ENCODE results near the gene DAO.

DNA sequence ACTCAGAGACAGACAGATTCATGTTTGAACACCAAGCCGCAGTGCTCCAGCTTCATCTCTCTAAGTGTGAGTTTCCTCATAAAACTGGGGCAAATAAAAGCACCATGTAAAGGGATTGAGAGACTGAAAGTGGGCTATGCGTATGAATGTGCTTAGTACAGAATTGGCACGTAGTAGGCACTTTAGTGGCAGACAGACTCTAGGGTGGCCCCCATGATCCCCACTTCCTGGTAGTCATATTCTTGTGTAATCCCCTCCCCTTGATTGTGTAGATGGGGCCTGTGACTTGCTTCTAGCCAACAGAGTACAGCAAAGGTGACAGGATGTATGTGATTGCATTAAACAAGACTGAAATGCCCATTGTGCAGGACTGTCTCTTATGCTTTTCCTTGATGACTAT is 43.0 kb downstream of the DAO start:
- TF ChIP-seq POLR2AphosphoS5 (IDR thresholded peaks at IDR 0.05; ENCODE audit: low read depth) = no peak
- TF ChIP-seq, protein P1, sequence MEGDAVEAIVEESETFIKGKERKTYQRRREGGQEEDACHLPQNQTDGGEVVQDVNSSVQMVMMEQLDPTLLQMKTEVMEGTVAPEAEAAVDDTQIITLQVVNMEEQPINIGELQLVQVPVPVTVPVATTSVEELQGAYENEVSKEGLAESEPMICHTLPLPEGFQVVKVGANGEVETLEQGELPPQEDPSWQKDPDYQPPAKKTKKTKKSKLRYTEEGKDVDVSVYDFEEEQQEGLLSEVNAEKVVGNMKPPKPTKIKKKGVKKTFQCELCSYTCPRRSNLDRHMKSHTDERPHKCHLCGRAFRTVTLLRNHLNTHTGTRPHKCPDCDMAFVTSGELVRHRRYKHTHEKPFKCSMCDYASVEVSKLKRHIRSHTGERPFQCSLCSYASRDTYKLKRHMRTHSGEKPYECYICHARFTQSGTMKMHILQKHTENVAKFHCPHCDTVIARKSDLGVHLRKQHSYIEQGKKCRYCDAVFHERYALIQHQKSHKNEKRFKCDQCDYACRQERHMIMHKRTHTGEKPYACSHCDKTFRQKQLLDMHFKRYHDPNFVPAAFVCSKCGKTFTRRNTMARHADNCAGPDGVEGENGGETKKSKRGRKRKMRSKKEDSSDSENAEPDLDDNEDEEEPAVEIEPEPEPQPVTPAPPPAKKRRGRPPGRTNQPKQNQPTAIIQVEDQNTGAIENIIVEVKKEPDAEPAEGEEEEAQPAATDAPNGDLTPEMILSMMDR (IDR thresholded peaks at IDR 0.05; ENCODE audit: insufficient read depth, low read length) = no peak
- TF ChIP-seq, protein P2, sequence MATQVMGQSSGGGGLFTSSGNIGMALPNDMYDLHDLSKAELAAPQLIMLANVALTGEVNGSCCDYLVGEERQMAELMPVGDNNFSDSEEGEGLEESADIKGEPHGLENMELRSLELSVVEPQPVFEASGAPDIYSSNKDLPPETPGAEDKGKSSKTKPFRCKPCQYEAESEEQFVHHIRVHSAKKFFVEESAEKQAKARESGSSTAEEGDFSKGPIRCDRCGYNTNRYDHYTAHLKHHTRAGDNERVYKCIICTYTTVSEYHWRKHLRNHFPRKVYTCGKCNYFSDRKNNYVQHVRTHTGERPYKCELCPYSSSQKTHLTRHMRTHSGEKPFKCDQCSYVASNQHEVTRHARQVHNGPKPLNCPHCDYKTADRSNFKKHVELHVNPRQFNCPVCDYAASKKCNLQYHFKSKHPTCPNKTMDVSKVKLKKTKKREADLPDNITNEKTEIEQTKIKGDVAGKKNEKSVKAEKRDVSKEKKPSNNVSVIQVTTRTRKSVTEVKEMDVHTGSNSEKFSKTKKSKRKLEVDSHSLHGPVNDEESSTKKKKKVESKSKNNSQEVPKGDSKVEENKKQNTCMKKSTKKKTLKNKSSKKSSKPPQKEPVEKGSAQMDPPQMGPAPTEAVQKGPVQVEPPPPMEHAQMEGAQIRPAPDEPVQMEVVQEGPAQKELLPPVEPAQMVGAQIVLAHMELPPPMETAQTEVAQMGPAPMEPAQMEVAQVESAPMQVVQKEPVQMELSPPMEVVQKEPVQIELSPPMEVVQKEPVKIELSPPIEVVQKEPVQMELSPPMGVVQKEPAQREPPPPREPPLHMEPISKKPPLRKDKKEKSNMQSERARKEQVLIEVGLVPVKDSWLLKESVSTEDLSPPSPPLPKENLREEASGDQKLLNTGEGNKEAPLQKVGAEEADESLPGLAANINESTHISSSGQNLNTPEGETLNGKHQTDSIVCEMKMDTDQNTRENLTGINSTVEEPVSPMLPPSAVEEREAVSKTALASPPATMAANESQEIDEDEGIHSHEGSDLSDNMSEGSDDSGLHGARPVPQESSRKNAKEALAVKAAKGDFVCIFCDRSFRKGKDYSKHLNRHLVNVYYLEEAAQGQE (IDR thresholded peaks at IDR 0.05; ENCODE audit: insufficient replicate concordance, low read depth) = no peak
- no peak for TF ChIP-seq GABPA (IDR thresholded peaks at IDR 0.05; ENCODE audit: low read depth)
- TF ChIP-seq SPI1 (IDR thresholded peaks at IDR 0.05; ENCODE audit: borderline replicate concordance, low read depth) = no peak

Measured in HL-60 (cell line).